Measurements from ENCODE around the gene RAB9B.

DNA sequence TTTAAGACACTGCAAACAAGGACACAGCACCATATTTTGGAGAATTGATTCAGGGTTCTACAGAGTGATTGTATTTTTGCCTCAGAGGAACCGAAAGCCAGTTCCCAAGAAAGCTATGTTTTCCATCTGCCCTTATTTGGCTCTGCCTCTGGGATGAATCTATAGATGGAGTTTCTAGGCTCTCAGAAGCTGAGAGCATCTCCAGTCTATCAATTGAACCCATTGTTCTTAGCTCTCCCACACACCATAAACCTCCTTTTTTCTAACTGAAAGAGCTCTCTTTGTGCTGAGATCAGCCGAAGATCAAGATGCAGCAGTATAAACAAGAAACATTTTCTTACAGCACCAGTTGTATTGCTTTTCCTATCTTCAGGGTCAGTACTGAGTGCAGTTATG is 38.5 kb downstream of the RAB9B start:
- TF ChIP-seq, protein P1, sequence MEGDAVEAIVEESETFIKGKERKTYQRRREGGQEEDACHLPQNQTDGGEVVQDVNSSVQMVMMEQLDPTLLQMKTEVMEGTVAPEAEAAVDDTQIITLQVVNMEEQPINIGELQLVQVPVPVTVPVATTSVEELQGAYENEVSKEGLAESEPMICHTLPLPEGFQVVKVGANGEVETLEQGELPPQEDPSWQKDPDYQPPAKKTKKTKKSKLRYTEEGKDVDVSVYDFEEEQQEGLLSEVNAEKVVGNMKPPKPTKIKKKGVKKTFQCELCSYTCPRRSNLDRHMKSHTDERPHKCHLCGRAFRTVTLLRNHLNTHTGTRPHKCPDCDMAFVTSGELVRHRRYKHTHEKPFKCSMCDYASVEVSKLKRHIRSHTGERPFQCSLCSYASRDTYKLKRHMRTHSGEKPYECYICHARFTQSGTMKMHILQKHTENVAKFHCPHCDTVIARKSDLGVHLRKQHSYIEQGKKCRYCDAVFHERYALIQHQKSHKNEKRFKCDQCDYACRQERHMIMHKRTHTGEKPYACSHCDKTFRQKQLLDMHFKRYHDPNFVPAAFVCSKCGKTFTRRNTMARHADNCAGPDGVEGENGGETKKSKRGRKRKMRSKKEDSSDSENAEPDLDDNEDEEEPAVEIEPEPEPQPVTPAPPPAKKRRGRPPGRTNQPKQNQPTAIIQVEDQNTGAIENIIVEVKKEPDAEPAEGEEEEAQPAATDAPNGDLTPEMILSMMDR (IDR thresholded peaks at IDR 0.05): no peak
- TF ChIP-seq POLR2A (IDR thresholded peaks at IDR 0.05) (no peak), EP300 (IDR thresholded peaks at IDR 0.05) (no peak)
